ENCODE results near the gene NANOS3.
A peak's percentile ranks its signal among the peaks of the same experiment; 100 is the strongest.
"Not testable (repeated sequence)": the region's sequence is repeated elsewhere in the genome, so short reads cannot be mapped to it uniquely, and the experiment has no call there.

The NANOS3 gene

GRCh38 chr19:13843104-13843921 is 33.6 kb upstream of the NANOS3 start:
- no peak for DNase-seq

DNA sequence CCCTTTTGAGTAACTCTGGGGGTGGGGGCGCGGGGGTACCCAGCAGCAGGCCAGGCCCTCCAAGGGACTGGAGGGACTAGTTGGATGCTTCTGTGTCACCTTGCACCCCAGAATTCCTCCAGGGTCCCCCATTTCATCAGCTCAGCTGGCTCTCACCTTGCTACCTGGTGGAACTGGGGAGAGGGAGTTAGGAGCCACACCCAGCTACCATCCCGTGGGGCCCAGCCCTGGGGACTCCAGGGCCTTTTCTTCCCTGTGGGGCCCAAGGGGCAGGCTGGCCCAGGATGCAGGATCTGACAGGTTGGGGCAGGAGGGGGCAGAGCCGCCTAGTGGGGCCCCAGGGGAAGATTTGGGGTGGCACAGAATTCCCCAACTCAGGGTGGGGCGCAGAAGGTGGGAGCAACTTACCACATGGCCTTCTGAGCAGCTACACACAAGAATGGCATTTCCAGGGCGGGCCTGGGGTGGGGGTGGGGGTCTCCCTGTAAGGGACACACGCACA is 32.8 kb upstream of the NANOS3 start:
- DNase-seq = peak in 1 of 2 experiments; percentile 26

DNA sequence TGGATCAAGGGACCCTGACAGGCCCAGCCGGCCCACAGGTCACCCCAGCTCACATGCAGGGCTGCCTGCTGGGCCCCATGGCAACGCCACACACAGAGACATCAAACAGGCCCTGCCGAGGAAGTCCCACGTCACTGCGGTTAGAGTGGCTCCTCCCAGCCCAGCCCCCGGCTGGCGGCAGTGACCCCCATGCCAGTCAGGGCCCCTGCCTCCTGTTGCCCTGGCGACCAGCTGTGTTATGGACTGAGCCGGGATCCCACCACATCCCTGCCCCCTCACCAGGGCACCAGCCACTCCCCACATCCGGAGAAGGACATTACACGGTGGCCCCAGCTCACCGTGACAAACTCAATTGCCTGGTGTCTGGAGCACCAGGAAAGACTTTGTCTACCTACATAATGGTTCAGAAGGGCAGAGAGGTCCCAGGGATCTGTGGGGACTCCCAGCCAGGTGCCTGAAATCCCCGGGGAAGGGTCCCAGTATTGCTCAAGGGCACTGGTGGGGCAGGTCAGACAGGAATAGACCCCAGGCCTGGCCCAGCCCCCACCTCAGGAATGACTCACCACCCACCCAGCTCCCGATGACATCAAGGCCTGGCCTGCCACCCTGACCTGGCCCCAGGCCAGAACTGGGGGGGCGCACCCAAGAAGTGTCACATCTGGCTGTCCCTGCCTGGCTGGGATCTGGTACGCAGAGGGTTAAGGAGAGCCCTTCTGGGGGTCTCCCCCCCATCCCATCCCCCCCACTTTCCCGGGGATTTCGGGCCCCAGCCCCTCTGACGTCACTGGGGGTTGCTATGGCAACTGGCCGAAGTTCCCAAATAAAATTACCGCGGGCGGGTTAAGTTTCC is 30.2 kb upstream of the NANOS3 start:
- peak; percentile 94 to 97 for DNase-seq

GRCh38 chr19:13847407-13848339 is 29.3 kb upstream of the NANOS3 start:
- DNase-seq = peak; percentile 84 to 88

DNA sequence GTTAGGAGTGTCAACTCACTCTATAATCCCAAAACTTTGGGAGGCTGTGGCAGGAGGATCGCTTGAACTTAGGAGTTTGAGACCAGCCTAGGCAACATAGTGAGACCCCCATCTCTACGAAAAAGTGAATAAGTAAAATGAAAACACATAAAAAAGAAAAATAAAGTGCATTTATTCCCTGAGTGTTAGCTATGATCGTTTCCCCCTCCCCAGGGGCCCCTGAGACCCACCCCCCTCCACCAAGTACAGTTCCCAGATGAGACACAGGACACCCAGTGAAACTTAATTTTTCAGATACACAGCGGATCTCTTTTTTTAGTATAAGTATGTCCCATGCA is 28.6 kb upstream of the NANOS3 start:
- no peak for DNase-seq

DNA sequence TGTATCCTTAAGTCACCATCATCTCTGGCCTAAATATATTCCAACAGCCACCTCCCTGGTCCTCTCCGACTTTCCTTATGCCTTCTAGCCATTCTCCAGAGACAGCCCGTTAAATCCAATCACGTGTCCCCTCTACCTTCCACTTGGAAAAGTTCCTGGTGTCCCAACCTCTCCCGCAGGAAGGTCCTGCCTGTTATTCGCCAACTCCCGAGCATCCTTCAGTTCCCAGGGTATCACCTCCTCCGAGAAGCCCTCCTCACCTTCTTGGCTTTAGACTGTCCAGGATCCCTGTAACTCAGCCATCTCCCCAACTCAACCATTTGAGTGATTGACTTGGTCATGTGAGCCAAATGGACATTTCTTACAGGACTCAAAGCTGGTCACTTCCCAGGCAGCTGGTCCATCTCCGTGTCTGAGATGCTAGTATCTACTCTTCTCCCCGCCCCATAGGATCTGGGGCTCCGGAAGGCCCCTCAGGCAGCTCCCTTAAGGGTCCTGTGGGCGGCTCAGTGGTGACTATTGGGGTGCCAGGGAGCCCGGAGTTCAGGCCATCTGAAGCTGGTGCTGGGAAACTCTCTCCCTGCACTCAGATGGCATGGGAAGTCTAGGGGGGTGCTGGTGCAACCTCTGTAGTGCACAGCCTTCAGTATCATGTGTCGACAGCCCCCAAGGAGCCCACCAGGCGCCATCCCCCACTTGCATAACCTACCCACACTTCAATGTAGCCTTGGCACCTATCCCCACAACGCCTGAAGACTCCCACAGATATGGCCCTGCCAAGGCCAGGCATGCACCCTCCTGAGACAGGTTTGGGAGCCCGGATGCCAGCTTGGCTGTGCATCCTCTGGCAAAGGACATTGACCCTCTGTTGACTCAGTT is 27.9 kb upstream of the NANOS3 start:
- peak in 1 of 2 experiments; percentile 23 for DNase-seq

- DNase-seq = peak; percentile 76 to 84
Measured at GRCh38 chr19:13849991-13850909, 26.7 kb upstream of the NANOS3 start.

GRCh38 chr19:13850910-13851733 is 25.8 kb upstream of the NANOS3 start:
- DNase-seq = peak; percentile 70 to 74

DNA sequence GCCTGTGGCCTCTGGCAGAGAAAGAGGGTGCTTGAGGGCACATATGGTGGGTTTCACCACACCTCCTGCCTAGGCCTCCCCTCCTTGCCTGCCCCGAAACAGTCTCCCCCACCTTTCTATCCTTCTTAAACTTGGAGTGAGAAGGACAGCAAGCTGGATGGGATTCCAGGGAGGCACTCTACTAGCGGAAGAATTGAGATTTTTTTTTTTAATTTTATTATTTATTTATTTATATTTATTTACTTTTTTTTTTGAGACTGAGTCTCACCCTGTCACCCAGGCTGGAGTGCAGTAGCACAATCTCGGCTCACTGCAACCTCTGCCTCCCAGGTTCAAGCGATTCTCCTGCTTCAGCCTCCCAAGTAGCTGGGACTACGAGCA is 25.2 kb upstream of the NANOS3 start:
- DNase-seq = not testable (repeated sequence)

DNA sequence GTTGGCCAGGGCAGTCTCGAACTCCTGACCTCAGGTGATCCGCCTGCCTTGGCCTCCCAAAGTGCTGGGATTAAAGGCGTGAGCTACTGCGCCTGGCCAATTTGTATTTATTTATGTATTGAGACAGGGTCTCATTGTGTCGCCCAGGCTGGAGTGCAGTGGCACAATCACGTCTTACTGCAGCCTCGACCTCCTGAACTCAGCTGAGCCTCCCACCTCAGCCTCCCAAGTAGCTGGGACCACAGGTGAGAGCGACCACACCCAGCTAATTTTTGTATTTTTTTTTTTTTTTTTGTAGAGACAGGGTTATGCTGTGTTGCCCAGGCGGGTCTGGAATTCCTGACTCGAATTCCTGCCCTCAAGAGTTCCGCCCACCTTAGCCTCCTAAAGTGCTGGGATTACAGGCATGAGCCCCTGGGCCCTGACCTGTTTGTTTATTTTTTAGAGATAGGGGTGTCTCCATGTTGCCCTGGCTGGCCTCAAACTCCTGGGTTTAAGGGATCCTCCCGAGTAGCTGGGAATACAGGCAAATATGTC is 24.7 kb upstream of the NANOS3 start:
- not testable (repeated sequence) for DNase-seq

DNA sequence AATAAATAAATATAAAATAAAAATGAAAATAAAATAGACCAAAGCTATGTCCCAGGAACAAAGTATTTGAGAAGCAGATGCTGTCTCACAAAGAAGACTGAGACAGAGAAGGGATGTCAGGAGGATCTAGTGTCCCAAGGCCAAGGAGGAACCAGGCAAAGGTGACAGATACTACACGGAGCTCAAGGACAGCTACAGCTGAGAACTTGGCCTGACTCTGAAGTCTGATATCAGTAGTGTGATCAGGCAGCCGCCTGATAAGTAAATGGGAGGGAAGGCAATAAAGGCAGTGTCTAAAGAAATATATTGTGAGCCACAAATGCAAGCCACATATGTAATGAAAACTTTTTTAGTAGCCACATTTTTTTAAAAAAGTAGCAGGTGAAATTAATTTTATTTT is 20.4 kb upstream of the NANOS3 start:
- no peak for DNase-seq

DNA sequence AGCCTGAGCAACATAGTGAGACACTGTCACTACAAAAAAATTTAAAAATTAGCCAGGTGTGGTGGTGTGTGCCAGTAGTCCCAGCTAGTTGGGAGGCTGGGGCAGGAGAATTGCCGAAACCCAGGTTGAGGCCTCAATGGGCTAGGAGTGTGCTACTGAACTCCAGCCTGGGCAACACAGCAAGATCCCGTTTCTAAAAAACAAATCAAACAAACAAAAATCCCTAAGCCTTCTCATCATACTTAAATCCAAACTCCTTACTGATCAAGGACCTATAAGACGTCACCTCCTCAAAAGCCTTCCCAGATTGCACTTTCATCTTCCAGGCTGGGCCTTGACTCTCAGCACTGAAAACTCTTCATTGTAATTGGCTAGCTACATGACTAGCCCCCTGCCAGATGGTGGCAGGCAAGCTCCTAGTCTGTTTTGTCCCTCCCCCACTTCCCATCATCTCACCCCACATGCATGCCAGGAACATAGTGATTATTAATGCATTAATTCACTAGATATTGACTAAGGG is 17.5 kb upstream of the NANOS3 start:
- no peak for DNase-seq

- DNase-seq = no peak
Measured at GRCh38 chr19:13860679-13861391, 16.1 kb upstream of the NANOS3 start.

- no peak for DNase-seq
Measured at GRCh38 chr19:13861392-13861713, 15.6 kb upstream of the NANOS3 start.

DNA sequence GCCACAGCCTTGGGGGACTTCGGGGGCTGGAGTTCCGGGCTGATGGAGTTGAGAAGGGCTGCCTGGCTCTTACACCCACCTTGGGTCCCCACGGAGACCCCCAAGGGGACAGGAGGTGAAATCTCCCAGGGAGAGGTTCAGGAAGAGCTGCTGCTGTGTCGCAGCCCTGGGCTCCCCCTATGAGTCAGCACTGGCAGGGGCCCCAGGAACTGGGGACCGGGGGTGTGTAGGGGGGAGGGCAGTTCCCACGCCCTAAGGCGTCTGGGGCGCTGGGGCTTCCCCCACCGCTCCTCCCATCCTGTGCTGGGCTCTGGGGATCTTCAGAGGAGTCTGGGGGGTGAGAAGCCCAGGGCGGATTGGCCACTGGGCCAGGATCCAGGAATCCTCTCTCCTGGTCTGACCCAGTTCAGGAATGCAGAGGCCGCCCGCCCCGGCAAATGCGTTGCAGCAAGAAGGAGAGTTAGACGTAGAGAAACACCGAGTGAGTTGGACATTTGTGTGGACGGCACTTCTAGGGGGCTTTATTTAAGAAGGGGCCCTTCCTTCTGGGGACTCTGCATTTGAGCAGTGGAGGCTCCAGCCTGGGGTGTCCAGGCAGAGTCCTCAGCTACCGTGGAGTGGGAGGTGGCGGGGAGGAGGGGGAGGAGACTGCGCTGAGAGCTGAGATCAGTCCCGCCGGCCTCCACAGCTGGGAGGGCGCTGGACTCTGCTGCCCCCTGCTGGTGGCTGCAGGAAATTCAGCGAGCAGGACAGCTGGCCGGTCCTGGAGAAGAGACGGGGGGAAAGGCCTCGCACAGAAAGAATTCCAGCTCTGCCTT is 15.0 kb upstream of the NANOS3 start:
- DNase-seq = peak; percentile 93 to 95

DNA sequence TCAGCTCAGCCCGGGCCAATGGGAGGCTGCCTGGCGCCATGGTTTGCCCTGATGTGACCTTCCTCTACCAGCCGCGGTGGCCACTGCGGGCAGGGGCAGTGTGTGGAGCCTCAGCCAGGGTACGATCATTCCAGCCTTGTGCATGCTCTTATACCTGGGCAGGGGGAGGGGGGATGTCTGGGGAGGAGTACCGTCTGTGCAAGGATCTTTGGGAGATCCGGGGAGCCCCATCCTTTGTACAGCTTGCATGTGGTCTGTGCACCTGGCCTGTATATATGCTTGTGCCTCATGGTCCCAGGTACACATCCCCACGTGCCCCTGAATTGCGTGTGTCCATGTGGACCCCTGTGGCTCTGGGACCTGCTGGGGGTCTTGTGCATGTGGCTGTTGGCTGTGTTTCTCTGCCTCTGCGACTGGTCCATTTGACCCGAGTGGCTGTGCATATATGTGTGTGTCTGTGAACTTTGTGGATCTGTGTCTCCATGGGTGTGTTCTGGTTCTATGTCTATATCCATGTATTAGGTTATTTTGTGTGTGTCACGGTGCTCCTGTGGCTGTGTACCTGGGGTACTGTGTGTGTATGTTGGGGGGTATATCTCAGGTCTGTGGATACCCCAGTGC is 12.8 kb upstream of the NANOS3 start:
- DNase-seq = peak in 1 of 2 experiments; percentile 42
